ENCODE results near the gene LYSMD3. TPM values are rescaled to one million over a fixed set of nuclear protein-coding genes. Genes with fewer than 3 reads are reported as not detected.
A peak's percentile ranks its signal among the peaks of the same experiment; 100 is the strongest.

Gene LYSMD3
- total RNA-seq, 4 donors from 2014 or later = 12.4 to 16.0 (median 14.4) TPM

DNA sequence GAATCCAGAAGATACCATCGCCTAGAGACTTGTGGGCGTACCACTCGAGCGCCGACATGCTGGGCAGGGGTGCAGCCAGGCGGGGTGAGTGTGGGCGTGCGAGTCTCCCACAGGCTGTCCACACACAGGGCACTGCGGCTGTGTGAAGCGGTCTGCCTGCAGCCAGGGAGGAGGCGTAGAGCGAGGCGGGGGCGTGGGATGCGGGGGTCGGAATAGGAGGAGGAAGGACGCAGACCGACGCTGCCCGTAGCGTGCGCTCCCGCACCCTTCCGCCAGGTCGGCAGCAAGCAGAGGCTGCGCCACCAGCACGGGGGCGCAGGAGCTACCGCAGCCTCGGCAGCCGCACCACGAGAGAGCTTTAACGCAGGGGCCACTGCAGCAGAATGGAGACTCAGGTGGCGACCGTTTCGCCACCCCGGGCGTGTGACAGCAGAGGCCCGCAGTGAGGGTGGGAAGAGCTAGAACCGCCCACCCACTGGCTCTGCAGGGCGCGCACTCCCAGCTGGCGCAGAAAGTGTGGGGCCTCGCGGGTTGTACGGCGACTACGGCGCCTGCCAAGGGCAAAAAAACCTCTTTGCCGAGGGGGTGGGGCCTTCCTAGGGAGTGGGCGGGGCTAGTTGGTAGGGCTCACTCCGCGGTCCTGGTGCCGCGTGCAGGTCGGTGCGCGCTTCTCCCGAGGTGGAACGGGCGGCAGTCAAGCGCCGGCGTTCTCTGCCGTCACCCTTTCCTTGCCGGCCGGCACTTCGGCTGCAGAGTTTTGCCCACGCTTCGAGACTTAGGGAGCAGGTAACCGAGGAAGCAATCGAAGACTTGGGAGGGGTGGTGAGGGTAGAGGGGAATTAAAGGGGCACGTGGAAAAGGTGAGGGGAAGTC is 54.9 kb downstream of the LYSMD3 start, which contains the start of the genes MBLAC2 and POLR3G:
Gene MBLAC2 (minus strand): TSS at position 537 of the 873 bp plus-strand sequence. CDS start 479 bp downstream, at position 58.
Gene POLR3G (plus strand): TSS at position 630 of the 873 bp plus-strand sequence. CDS start 10,704 bp downstream, outside the sequence.
- 1% methylated on average over 40 to 48 of the region's 73 CpGs for WGBS, 2 donors
- Histone ChIP-seq H3K27me3 (no peaks in the 10 kb centered on the region), H3K9me3 (no peaks in the 10 kb centered on the region), H3K36me3 (peaks cover 0 to 10% (median 0%) of the 10 kb centered on the region in 3 donors), H3K4me3 (peak within 1 kb of the TSS; percentile 65 to 94 (median 77)), H3K27ac (peak within 1 kb of the TSS; percentile 40 to 83 (median 82)), H3K4me1 (peaks cover 0 to 40% (median 19%) of the 10 kb centered on the region in 4 donors)
- peak; percentile 82 to 88 for DNase-seq (ENCODE audit: low spot score in 2 of 2)
- TF ChIP-seq, protein P1, sequence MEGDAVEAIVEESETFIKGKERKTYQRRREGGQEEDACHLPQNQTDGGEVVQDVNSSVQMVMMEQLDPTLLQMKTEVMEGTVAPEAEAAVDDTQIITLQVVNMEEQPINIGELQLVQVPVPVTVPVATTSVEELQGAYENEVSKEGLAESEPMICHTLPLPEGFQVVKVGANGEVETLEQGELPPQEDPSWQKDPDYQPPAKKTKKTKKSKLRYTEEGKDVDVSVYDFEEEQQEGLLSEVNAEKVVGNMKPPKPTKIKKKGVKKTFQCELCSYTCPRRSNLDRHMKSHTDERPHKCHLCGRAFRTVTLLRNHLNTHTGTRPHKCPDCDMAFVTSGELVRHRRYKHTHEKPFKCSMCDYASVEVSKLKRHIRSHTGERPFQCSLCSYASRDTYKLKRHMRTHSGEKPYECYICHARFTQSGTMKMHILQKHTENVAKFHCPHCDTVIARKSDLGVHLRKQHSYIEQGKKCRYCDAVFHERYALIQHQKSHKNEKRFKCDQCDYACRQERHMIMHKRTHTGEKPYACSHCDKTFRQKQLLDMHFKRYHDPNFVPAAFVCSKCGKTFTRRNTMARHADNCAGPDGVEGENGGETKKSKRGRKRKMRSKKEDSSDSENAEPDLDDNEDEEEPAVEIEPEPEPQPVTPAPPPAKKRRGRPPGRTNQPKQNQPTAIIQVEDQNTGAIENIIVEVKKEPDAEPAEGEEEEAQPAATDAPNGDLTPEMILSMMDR (IDR thresholded peaks at IDR 0.05) = peak in 4 of 5 experiments; percentile 20 to 85 (median 61)
- TF ChIP-seq POLR2A (IDR thresholded peaks at IDR 0.05) (peak; percentile 72 to 80), EP300 (IDR thresholded peaks at IDR 0.05) (peak; percentile 81 to 97)

DNA sequence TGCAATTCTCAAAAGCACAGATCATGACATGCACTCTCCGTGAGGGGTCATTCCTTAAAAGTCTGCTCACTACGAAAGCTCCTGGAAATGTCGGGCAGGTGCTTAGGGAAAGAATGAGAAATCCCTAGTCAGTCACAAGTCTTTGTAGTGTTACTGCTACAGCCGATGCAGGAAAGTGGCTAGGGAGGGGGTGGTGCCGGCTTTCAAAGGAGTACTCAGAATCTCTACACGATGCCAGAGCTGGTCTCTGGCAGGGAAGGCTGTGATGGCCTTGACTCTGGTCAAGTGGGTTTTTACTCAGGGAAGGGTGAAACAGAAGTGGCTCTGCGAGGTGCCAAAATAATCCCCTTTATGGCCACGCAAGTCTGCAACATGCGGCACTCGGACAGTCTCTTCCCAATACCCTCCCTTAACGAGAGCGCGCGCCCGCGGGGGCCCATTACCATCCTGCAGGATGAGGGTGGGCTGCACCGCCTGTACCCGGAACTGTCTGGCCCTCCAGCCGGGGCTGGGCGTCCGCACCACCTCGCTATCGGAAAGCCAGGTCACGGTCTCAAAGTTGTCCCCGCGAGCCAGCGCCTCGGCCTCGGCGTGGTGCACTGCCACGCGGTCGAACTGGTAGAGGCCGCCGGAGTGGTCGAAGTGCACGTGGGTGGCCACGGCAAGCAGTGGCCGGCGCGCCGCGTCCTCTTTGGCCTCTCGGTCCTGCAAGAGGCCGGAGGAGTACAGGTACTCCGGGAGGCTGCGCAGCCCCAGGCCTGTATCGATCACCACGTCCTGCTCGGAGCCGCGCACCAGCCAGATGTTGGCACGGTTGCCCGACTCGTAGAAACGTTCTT is 55.8 kb downstream of the LYSMD3 start:
- Histone ChIP-seq H3K4me3 (peak overlapping the region; percentile 65 to 94 (median 77)), H3K4me1 (peaks cover 0 to 40% (median 19%) of the 10 kb centered on the region in 4 donors), H3K36me3 (peaks cover 0 to 17% (median 0%) of the 10 kb centered on the region in 3 donors), H3K9me3 (peaks cover 0 to 6% (median 0%) of the 10 kb centered on the region in 4 donors), H3K27ac (peak overlapping the region; percentile 40 to 83 (median 78)), H3K27me3 (no peaks in the 10 kb centered on the region)
- DNase-seq (ENCODE audit: low spot score in 2 of 2) = peak; percentile 13 to 33
- TF ChIP-seq, protein P1 (IDR thresholded peaks at IDR 0.05) = no peak
- TF ChIP-seq POLR2A (IDR thresholded peaks at IDR 0.05) (no peak), EP300 (IDR thresholded peaks at IDR 0.05) (no peak)
- WGBS, 2 donors = 1 to 3% methylated on average over 14 to 38 of the region's 56 CpGs

DNA sequence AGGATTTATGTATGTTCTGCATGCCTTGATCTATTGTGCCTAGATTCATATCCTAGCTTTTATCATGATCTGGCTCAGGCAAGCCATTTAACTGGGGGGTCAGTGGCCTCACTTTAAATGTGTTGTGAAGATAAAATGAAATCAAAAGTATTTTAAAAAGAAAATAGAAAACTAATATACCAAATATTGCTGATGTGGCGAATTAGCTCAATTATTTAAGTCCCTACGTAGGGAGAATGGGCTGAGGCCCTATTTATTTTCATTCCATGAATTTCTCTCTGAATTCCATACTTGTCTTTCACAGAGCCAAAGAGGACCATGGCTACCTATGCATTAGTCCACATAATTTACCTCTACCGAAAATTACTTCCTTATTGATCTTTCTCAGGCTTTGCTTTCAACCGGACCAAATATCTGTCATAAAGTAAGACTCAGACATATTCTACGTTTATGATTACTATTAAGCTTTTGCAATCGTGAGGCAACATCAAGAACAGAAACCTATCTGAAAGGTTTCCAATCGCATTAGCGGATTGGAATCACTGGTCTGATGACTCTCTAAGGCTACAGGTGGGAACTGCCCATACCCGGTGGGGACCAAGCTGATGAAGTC is 56.5 kb downstream of the LYSMD3 start:
- peaks cover 0 to 40% (median 19%) of the 10 kb centered on the region in 4 donors for H3K4me1 ChIP-seq
- H3K27me3 ChIP-seq = no peaks in the 10 kb centered on the region
- 42 to 53% methylated on average over 9 of the region's 9 CpGs for WGBS, 2 donors
- DNase-seq (ENCODE audit: low spot score in 2 of 2) = no peak
- H3K36me3 ChIP-seq = peaks cover 0 to 20% (median 0%) of the 10 kb centered on the region in 3 donors
- H3K27ac ChIP-seq = no peak overlapping the region
- H3K4me3 ChIP-seq = peak overlapping the region; percentile 65 to 94 (median 77)
- no peak for TF ChIP-seq EP300 (IDR thresholded peaks at IDR 0.05)
- TF ChIP-seq, protein P1 (IDR thresholded peaks at IDR 0.05) = no peak
- no peak for TF ChIP-seq POLR2A (IDR thresholded peaks at IDR 0.05)
- peaks cover 0 to 7% (median 0%) of the 10 kb centered on the region in 4 donors for H3K9me3 ChIP-seq

Other genes with a start within 250 kb of the LYSMD3 start
- 10 to 100 TPM in 3 of 4 donors, 1 to 10 TPM in 1; 7.8 to 12.9 (median 10.7) TPM for gene CETN3, start 119.8 kb downstream of the LYSMD3 start, total RNA-seq
- 10 to 100 TPM in 1 of 4 donors, 1 to 10 TPM in 3; 8.2 to 10.5 (median 8.8) TPM for gene MBLAC2, start 54.8 kb downstream of the LYSMD3 start, total RNA-seq
- 1 to 10 TPM; 2.7 to 7.2 (median 4.9) TPM for gene POLR3G, start 54.7 kb downstream of the LYSMD3 start, total RNA-seq
- 1 to 10 TPM in 2 of 4 donors, under 1 TPM in 2; 0.39 to 1.9 (median 1.00) TPM for gene ADGRV1, start 29.2 kb upstream of the LYSMD3 start, total RNA-seq